Measurements from ENCODE around the gene PRR7.

- TF ChIP-seq POLR2A (IDR thresholded peaks at IDR 0.05; ENCODE audit: low read length), result no peak
- no peak for TF ChIP-seq GATA1 (IDR thresholded peaks at IDR 0.05; ENCODE audit: low read depth, low read length)
Measured at GRCh38 chr5:177487144-177487543, 40.5 kb downstream of the PRR7 start.

All from erythroblast (primary cell).